ENCODE data around the gene KBTBD3. TPM values are rescaled to one million over a fixed set of nuclear protein-coding genes. Genes with fewer than 3 reads are reported as not detected.
"Not testable (repeated sequence)": the region's sequence is repeated elsewhere in the genome, so short reads cannot be mapped to it uniquely, and the experiment has no call there.

The KBTBD3 gene
- polyA plus RNA-seq, 4 donors, result 10.3 to 12.4 (median 11.8) TPM

DNA sequence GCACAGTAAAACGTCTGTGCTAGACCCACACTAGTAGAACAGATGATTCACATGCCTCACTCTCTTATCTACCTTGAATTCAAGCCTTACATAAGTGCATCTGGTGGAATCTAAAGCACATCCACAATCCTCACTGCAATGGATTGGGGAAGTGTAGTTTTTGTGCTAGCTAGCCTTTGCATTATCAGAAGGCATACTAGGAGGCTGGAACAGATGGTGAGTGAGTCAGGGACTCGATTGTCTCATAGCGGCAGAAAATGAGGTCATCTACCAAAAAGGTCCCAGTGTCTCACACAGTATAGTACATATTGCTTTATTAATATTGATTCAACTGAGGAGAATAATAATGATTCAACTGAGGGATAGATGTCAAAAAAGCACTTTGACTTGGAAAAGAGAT is 64.4 kb downstream of the KBTBD3 start:
- no peak for DNase-seq (ENCODE audit: low read depth in 4 of 4, low spot score in 3 of 4)

DNA sequence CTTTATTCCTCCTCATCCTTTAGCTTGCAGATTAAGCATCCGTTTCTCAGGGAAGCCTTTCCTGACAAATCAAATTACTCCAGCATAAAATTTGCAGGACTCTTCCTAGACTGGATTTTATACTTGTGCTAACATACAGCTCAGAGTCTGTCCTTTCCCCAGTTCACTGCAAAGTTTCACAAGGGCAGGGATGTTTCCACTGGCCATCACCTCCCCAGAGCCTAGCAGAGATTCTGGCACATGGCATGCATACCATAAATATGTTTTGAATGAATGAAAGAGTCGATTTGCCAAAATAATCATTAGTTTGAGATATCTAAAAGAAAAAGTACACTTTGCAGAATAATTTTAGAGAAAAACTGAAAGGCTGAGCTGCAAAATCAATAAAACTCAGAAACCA is 65.7 kb downstream of the KBTBD3 start:
- DNase-seq (ENCODE audit: low read depth in 4 of 4, low spot score in 3 of 4), result no peak

DNA sequence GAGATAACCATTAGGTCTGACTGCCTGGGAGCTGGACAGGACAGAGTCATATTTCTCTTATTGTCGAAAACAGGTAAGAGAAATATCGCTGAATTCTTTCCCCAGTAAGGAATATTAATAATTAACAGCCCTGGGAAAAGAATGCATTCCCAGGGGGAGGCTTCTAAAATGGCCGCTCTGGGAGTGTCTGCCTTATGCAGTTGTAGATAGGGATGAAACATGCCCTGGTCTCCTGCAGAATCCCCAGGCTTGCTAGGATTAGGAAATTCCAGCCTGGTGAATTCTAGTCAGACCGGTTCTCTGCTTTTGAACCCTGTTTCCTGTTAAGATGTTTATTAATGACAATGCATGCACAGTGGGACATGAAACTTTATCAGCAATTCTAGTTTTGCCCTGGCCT is 74.1 kb downstream of the KBTBD3 start:
- DNase-seq (ENCODE audit: low read depth in 4 of 4, low spot score in 3 of 4), result not testable (repeated sequence)

DNA sequence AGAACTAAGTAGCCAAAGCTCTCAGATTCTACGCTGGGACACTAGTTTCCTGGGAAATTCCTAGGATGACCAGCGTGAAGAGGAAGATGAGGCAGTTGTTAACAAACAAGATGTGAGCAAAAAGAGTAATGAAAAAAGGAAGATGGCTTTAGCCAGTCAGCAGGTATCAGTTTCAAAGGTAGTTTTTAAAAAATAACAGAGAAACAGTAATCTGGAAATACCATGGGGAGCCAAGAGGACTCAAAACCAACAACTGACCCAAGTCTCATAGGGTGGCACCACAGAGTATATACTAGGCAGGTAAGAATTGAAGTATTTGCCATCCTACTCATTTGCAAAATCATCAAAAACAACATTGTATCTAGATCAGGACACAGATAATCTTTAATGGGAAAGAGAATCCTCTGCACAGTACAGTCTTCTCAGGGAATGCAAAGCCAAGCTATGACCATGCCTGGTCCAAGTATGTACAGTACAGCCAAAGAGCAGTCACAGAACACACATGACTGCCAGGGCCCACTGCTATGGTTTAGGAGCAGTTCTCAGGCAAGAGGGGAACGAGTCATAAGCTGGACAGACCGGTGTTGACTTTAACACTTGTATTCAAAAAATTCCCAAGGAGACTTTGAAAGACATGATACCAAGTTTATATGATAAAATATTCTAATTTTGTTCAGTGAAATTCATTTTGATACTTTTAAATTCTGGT is 75.7 kb downstream of the KBTBD3 start:
- DNase-seq (ENCODE audit: low read depth in 4 of 4, low spot score in 3 of 4), result no peak

Other genes with a start within 250 kb of the KBTBD3 start
- gene MSANTD4, start 55.1 kb downstream of the KBTBD3 start, polyA plus RNA-seq (ENCODE audit: insufficient read length in 4 of 4), result 10 to 100 TPM; 27.7 to 34.6 (median 30.6) TPM
- gene AASDHPPT, start 315 bp upstream of the KBTBD3 start, polyA plus RNA-seq (ENCODE audit: insufficient read length in 4 of 4), result 10 to 100 TPM; 79.9 to 93.4 (median 91.9) TPM

Measured in right renal pelvis (tissue), 4 donors.